Measurements from ENCODE around the gene R3HDML. TPM values are rescaled to one million over a fixed set of nuclear protein-coding genes. Genes with fewer than 3 reads are reported as not detected.

The R3HDML gene
- total and polyA plus RNA-seq, 9 of the 15 experiments (the other 6 are each of a cell fraction or from before 2014, with no cell fraction given), result not detected

DNA sequence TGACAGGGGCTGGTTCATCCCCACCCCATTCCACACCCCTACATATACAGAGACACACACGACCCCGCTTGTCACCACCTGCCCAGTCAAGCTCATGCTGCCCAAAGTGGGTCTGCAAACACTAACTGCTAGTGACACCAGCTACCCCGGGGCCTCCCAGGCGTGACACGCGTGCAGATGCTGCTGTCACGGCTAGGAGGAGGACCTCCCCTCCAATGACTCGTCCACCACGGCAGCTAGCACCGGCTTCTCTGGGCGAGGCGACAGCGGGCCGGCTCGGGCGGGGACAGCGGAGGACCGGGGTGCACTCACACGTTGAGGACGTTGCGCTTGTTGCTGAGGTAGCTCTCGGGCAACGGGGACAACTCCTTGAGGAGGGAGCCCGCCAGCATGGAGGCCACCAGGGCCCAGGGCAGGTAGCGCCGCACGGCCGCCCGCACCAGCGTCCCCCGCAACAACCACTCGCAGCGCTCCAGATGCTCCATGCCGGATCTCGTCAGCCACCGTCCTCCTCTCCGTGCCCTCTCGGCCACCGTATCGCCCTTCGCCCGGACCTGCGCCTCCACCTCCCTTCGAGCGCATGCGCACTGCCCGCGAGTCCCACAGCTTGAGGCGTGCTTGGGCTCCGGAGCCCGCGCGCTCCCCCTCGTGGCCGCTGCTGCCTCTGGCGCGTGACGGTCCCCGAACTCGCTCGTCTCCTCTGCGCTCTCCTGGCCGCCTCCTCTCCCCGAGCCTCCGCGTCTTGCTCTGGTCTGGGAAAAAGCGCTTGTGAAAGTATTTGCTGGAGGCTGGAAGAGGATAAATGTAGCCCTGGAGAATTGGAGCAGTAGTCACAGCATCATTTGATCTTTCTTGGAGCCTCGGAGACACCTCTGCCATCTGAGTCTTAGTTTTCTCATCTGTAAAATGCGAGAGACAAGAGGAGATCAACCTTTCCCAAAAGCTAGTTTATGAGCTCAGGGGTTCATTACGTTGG is 25.9 kb upstream of the R3HDML start, which contains the start of gene FITM2 (continued):
- TF ChIP-seq ZNF707 (CRISPR knock-in tag; conservative IDR thresholded peaks at IDR 0.05) (no peak), SIX5 (IDR thresholded peaks at IDR 0.05; ENCODE audit: borderline replicate concordance in 1 of 2, insufficient read depth in 1 of 2, low read depth in 1 of 2, low read length in 2 of 2) (no peak), XRCC4 (IDR thresholded peaks at IDR 0.05; ENCODE audit: extremely low read depth, insufficient read depth, insufficient read length) (no peak), ZBED1 (IDR thresholded peaks at IDR 0.05) (no peak), PHF20 (IDR thresholded peaks at IDR 0.05; ENCODE audit: partially characterized antibody) (peak; percentile 23), HNRNPUL1 (IDR thresholded peaks at IDR 0.05; ENCODE audit: low read length) (no peak), ZNF217 (CRISPR knock-in tag; IDR thresholded peaks at IDR 0.05) (no peak), ZBTB1 (CRISPR knock-in tag; IDR thresholded peaks at IDR 0.05; ENCODE audit: borderline replicate concordance, low read depth) (0 out of 2 replicates have a peak, but pooled peaks have one; percentile 26), SMAD4 (CRISPR knock-in tag; conservative IDR thresholded peaks at IDR 0.05) (no peak), ZNF766 (CRISPR knock-in tag; conservative IDR thresholded peaks at IDR 0.05) (no peak), HCFC1 (IDR thresholded peaks at IDR 0.05; ENCODE audit: low read depth, low read length) (peak; percentile 58), ETV1 (tag; conservative IDR thresholded peaks at IDR 0.05; ENCODE audit: low read depth) (no peak), STAG1 (CRISPR knock-in tag; IDR thresholded peaks at IDR 0.05; ENCODE audit: borderline replicate concordance) (peak; percentile 31; the same call in 1 of the 2 replicates), HDAC1 (IDR thresholded peaks at IDR 0.05) (peak in 1 of 2 experiments; percentile 78; a peak in 2 of 4 replicates), SIN3B (IDR thresholded peaks at IDR 0.05; ENCODE audit: low read depth) (0 out of 2 replicates have a peak, but pooled peaks have one; percentile 15), FOS (IDR thresholded peaks at IDR 0.05; ENCODE audit: extremely low read depth, insufficient read length) (no peak), NELFE (IDR thresholded peaks at IDR 0.05; ENCODE audit: insufficient read depth, insufficient read length) (no peak), ZNF589 (CRISPR knock-in tag; IDR thresholded peaks at IDR 0.05; ENCODE audit: low read depth) (no peak), SETDB1 (IDR thresholded peaks at IDR 0.05; ENCODE audit: low read length) (no peak), TAL1 (IDR thresholded peaks at IDR 0.05) (no peak), POLR3A (IDR thresholded peaks at IDR 0.05; ENCODE audit: borderline replicate concordance, extremely low read depth, insufficient read depth, insufficient read length) (no peak), ZNF76 (CRISPR knock-in tag; IDR thresholded peaks at IDR 0.05; ENCODE audit: borderline replicate concordance) (no peak)
- TF ChIP-seq, protein P1, sequence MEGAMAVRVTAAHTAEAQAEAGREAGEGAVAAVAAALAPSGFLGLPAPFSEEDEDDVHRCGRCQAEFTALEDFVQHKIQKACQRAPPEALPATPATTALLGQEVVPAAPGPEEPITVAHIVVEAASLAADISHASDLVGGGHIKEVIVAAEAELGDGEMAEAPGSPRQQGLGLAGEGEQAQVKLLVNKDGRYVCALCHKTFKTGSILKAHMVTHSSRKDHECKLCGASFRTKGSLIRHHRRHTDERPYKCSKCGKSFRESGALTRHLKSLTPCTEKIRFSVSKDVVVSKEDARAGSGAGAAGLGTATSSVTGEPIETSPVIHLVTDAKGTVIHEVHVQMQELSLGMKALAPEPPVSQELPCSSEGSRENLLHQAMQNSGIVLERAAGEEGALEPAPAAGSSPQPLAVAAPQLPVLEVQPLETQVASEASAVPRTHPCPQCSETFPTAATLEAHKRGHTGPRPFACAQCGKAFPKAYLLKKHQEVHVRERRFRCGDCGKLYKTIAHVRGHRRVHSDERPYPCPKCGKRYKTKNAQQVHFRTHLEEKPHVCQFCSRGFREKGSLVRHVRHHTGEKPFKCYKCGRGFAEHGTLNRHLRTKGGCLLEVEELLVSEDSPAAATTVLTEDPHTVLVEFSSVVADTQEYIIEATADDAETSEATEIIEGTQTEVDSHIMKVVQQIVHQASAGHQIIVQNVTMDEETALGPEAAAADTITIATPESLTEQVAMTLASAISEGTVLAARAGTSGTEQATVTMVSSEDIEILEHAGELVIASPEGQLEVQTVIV (CRISPR knock-in tag; IDR thresholded peaks at IDR 0.05; ENCODE audit: borderline replicate concordance), result no peak

Measured in K562 (cell line).